EL (cell line): Measurements from ENCODE around the gene PRG2.
"Not testable (repeated sequence)": the region's sequence is repeated elsewhere in the genome, so short reads cannot be mapped to it uniquely, and the experiment has no call there.

Experiments used
- DNase-seq: peaks from one replicate; pipeline ENCODE4 v3.0.0-alpha.2; 2016

Gene PRG2

DNA sequence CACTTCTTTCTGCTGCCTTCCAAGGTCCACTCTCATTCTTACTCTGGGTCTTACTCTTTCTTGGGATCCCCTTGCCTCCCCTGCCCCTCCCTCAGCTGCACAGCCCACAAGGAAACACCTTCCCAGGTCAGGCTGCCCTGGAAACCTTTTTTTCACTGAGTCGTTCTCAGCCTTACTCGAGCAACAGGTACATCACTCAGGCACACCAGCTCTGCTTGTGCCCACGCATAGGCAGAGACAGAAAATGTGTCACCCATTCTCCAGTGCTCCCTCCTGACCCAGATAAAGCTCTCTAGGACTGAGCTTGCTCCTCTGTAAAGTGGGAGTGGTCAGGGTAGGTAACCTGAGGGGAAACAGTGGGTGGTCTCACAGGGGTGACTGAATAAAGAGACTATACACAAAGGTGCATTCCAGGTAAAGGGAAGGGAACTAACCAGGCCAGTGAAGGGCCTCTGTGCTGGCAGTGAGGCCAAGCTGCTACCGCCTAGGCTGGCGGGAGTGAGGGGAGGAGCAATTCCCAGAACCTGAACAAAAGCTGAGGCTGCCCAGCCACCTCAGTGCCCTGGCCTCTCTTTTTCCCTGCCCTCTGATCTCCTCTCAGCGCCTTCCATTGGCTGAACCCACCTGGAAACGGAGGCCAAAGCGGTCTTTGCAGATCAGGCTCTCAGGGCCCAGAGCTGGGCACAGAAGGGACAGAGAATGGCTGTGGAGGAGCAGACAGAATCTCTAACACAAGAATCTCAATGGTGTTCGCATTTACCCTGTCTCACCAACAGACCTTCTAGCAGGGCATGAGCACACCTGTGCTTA is 25.4 kb downstream of the PRG2 start:
- DNase-seq = no peak

DNA sequence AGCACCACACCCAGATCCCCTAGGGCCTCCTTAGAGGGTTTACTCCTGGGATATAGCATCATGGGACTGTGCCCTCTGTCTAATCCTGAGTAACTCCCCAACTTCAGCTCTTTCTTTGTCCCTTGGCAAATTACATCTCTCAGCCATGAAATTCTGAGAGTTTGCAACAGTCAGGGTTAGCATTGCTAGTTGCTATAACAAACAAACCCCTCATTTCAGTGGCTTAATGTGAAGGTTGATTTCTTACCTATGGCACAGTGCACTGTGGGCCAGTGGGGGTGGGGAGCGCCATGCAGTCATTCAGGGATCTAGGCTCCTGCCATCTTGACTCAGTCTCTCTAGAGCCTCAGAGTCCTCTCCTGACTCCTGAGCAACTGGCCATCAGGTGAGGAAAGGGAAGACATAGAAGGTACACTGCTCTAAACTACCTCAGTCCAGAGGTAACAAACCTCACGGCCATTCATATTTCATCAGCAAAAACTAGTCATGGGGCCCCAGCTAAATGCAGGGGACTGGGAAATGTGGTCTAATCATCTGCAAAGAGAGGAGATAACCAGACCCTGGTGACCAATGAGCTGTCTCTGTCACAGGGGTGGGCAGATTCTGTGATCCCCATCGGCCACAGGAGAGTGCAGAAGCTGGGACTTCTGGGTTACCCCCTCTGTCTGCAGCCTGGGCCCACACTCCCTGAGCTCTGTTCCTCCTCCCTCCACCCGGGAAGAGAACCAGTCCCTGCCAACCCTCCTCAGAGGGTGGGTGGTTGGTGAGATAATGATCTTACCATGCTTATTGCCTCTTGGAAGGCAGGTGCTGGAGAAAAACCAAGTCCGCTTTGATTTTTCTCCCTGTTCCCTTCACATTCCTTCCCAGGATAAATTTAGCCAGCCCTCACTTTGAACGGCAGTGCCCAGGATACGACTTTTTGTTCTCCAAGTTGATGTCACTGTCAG is 27.0 kb downstream of the PRG2 start:
- no peak for DNase-seq

DNA sequence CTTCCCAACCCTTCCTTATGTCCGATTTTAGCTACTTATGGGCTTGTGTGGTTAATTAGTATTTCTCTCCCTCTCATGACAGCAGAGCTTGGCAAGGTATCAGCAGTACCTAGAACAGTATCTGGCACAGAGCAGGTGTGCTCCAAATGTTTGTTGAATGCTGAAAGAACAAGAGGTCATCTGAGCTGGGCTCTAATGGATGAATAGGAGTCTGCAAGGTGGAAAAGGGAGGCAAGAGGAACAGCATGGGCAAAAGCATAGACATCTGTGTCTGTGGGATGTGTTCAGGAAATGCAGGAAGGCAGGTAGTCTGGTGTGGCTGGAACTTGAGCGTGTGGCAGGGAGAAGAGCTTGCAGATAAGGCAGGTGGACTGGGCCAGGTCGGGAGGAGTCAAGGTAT is 28.5 kb downstream of the PRG2 start:
- no peak for DNase-seq

DNA sequence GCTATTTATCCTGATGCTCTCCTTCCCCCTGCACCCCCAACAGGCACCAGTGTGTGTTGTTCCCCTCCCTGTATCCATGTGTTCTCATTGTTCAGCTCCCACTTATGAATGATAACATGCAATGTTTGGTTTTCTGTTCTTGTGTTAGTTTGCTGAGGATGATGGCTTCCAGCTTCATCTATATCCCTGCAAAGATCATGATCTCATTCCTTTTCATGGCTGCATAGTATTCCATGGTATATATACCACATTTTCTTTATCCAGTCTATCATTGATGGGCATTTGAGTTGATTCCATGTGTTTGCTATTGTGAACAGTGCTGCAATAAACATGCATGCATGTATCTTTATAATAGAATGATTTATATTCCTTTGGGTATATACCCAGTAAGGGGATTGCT is 29.0 kb downstream of the PRG2 start:
- not testable (repeated sequence) for DNase-seq

DNA sequence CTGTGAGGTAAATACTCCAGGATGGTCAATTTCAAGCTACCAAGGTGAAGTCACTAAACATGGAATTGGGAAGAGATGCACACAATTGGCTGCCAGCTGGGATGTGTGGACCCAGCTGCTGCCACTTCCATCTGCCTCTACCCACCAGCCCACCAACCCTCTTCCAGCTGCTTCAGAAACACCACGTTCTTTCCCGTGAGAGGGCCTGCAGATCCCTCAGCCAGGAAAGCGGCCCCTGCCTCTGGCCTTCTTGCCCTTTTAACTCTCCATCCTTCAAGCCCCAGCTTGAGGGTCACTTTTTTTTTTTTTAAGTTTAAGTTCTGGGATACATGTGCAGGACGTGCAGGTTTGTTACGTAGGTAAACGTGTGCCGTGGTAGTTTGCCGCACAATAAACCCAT is 29.5 kb downstream of the PRG2 start:
- DNase-seq = no peak

DNA sequence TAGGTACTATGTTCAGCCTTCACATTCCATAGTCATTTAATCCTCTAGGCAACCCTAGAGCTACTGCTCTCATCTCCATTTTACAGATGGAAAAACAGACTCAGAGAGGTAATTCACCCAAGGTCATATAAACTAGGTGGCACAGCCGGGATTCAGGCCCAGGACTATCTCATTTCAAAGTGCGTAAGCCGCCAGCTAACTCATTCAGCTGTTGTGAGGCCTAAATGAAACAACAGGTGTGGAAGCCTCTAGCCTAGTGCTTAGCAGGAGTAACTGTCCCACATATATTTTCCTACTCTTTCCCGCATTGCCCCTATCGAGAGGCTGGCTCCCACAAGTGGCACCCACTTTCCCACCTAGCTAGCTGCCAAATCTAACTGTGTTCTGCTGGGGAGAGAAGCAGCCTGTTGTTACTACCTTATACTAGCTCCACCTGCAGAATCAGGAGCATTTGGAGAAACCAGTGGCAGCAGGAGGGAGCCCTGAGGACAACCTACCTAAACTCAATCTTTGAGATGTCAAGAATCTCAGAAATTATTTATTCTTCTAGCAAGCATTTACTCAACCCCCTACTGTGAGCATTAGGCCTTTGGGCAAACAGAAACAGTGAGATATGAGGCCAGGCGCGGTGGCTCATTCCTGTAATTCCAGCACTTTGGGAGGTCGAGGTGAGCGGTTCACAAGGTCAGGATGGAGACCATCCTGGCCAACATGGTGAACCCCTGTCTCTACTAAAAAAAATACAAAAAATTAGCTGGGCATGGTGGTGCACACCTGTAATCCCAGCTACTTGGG is 30.4 kb downstream of the PRG2 start:
- no peak for DNase-seq

DNA sequence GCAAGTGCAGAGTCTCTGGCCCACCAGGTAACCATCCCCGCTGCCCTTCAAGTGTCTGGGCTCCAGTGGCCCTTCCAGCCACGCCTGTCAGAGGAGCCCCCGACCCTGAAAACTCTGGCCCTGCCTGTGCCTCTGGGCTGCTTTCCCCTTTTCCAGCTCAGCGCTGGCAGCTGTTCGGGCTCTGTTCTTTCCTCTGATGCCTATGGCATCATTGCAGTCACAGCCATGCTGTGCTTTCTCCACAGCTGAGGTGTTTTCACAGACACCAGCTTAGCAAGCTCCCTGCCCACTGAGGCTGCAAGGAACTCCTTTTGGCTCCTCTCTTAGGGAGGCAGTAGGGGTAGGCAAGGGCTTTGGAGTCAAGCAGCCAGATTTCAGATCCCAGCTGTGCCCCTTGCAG is 31.1 kb downstream of the PRG2 start:
- no peak for DNase-seq

DNA sequence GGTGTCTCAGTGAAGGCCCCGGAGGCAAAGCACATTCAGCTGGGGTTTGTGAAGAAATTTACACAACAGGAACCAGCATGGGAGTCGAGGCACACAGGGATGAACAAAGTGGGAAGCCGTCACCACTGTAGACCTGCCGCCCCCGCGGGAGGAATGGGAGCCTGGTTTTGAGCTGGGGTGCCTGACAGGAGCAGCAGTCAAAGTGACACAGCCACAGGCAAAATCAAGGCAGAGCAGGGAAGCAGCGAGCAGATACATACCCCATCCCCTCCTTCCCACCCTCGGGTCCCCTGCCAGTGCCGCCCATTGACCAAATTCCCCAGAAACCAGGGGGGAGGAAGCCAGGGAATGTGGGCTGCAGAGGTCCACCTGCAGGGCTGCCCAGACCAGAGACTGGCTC is 31.5 kb downstream of the PRG2 start:
- no peak for DNase-seq

DNA sequence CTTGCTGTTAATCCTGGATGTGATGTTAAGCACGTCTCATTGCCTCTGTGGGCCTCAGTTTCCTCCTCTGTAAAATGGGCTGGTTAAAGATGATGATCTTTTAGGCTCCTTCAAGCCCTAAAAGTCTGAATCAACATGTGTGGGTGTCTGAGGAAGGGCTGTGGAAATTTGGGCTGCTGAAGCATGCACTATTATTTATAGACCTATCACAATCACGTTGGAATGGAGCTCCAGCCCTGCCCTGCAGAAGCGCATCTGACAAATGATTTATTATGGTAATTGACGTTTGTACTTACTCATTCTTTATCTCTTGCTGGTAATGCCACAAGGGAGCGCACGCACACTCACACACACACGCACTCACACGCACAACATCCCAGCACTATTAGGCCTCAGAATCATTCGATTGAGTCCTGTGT is 31.9 kb downstream of the PRG2 start:
- no peak for DNase-seq

DNA sequence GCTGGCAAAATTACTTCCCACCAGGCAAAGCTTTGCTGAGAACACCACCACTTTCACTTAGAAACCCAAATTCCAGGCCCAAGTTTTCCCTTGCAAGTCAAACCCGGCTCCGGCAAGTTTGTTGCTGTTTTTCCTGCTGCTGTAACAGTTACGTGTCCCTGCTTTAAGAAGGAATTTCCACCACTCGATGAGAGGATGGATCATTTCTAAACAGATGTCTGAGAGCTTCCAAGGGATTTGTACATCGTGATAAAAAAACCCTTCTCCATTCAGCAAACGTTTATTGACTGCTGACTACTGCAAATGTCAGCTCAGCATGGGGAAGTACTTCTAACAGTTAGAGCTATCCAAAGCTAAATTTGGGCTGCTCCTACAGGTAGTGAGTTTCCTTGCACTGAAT is 32.6 kb downstream of the PRG2 start:
- no peak for DNase-seq

DNA sequence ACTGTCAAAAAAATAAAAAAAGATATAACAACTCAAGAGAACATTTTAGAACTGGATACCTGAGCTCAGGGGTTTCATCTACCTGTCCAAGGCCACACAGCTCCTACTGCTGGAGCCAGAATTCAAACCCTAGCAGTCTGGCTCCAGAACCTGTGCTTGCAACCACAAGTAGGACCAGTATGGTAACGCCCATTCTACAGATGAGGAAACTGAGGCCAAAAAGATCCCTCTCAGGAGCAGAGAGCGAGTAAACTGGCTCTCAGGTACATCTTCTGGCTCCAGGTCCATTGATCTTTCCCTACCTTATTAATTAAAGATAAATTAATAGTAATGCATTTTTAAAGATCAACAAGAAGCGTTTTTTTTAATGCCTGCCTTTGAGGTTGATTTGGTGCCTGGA is 33.1 kb downstream of the PRG2 start:
- no peak for DNase-seq

DNA sequence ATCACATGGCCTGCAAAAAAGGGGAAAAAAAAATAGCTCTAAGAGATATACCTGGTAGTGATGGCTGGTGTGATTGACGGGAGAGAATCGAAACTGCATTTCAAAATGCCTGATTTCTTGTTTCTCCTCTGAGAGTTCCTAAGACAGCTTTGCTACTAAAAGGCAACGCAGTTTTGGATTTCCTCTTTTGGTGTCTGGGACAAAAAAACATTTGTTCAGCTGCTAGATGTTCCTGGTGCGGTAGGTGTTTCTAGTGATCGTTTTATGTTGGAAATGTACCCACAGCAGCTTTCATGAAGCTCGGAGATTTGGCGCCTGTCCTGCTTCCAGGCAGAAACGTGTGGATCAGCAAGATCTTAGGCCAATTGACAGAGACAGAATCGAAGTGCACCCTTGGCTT is 34.2 kb downstream of the PRG2 start:
- DNase-seq = no peak

DNA sequence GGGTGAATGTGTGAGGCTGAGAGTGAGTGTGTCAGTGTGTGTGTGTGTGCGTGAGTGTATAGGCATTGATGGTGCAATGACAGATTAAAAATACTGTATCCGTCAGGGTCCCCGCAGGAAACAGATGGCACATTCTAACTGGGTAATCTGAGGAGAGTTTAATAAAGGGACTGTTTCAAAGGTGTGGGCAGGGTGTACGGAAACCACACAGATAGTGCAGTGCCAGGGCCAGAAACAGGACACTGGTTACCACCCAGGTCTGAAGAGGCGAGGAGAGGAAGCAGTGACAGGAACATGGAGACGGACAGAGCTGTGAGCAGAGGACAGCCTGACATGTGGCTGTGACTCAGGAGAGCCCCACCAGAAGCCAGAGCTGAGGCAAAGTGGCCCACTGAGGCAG is 35.8 kb downstream of the PRG2 start:
- DNase-seq = no peak

DNA sequence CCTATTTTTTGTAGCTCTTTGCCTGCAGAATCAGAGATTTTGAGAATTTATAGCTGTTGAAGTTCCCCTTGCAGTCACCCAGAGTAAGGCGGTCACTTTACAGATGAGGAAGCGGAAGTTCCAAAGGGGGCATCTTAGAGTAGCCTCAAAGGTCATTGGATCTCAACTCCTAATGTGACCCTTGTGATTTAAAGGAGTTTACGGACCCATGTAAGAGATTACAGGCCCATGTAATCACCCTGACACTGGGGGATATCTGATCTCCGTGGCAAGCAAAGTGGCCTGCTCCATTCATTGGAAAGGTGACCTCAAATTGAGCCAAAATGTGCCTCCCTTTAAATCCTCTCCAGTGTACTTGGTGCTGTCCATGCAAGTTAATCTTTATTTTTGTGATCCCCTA is 36.6 kb downstream of the PRG2 start:
- DNase-seq = no peak

DNA sequence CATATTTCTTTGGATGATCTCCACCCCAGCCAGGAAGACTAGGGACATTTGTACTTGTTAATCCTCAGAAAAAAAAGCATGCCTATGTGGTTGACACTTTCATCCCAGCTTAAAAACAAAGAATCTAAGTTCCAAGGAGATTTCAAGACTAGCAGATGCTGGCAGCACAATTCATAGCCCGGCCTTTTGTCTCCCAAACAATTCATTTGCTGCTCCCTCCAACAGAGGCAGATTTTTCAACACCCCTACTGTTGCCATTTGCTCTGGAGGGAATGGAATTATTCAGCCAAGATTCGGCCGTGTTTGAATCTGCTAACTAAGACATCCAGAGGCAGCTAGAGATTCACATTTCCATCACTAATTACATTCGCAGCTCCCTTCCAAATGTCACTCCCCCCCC is 37.0 kb downstream of the PRG2 start:
- no peak for DNase-seq

DNA sequence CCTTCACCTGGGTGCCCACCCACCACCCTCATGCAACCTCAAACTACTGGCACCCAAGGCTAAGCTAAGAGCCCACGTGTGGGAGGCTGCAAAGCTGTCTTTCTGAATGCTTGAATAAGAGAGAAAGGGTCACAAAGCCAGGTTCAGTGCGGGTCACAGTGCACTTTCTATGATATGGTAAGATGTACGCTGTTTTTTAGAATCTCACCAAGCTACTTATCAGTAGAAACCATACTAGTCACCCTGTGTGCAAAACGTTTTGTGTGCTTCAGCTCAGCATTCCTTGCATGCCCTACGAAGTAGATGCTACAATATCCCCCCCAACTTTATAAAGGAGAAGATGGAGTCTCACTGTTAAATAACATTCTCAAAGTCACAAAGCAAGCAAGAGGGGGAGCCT is 37.4 kb downstream of the PRG2 start:
- DNase-seq = no peak

DNA sequence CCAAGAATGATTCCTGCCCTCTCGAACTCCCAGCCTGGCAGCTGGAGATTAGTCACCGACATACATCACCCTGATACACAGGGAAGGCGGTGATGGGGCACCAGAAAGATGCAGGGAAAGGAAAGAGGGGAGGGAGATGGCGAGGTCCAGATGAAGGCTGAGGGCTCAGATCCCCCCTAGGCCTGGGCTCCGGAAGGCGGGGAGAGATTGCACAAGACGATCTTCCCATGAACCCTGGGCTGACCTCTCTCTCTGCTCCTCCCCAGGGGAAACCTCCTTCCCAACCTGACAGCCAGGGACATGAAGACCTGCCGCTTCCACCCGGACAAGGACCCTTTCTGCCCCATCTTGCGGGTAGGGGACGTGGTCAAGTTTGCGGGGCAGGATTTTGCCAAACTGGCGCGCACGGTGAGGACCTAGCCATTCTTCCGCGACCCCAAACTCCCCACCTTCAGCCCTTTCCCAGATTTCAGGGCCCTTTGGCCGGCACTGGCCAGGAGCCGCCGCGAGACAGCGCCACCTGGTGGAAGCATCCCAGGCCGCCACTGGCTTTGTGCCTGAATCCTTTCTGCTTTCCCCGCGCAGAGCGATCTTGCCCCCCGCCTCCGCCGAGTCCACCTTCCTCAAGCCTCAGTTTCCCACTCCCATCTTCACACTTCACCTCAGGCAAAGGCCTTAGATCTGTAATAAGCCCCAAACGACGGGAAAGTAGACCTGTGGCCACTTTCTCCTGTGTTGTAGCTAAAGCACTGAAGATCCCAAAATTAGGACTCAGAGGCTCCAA is 40.8 kb downstream of the PRG2 start:
- DNase-seq = peak; percentile 48

DNA sequence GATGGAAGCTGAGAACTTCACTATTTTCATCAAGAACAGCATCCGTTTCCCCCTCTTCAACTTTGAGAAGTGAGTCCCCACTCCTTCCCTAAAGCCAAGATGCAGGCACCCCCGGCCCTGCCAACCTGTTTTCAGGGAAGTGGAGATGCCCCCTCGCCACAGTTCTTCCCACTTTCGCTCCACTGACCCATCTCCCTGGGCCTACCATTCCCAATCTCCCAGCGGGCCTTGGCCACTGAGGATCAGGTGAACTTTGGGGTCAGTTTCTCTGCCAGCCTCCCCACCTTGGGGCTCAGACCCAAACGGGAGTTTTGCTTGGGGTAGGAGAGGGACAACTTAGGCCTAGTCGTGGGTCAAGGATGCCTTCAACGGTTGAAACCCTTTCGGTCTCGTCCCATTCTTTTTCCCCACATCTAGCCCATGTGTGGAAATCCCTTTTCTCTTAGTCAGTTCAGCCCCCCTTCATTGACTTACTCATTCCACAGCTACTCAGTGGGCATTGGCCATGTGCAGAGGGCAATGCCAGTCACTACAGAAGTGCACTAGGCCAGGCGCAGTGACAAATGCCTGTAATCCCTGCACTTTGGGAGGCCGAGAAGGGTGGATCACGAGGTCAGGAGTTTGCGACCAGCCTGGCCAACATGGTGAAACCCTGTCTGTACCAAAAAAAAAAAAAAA is 41.7 kb downstream of the PRG2 start:
- DNase-seq = peak; percentile 30

DNA sequence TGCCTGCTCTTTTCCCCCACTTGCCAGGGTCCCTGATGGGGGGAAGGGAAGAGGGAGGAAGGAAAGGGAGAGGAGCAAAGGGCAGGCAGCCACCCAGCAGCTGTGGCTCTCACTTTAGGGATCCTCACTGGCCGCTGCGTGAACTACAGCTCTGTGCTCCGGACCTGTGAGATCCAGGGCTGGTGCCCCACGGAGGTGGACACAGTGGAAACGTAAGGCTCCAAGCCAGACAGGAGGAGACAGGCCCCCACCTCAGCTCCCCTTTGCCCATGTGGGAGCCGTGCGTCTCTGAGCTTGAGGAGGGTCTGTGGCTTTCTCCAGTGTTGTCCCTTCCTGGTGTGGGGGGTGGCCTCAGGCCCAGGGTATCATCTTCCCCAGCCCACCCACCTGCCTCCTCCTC is 42.4 kb downstream of the PRG2 start:
- DNase-seq = no peak

DNA sequence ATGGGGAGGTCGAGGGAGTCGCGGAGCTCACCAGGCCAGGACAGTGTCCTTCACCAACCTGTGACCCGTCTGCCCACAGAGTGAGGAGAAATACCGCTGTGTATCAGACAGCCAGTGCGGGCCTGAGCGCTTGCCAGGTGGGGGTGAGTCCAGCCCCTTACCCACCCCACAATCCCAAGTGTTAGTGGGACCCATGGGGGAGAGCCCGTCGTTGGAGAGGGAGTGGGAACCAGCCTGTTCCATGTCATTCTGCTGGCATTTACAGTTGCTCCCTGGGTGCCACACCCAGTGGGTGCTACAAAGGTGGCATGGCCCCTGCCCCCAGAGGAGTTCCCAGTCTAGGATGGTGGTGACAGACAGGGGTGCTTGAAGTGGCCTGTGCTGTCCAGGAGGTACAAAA is 43.1 kb downstream of the PRG2 start:
- no peak for DNase-seq

DNA sequence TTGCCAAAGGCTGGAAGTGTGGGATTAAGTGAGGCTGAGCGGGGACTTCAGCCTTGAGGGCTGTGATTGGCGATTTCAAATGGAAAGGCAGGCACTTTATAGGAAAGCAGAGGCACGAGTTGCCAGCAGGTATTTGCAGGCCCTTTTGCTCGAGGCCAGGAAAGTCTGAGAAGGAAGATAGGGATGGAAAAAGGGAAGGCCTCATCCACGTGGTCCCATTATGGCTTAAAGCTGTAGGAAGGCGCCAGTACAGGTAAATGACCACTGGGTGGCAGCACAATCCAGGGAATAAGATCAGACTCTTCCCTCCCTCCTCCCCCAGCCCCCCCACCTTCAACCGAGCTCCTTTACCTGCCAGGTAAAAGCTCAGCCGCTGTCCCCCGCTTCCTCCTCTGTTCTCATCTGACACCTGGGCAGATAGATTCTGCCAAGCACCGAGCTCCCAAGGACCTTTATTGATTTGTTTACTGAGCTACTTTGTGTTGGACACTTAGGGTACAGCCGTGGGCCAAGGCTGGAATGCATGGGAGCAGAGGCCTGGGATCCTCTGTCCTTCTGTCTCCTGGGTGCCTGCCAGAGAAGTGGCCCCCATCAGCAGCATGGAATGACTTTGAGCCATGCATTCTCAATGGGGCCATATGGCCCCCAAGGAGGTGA is 44.8 kb downstream of the PRG2 start:
- DNase-seq = peak; percentile 66
